Spleen (tissue), 11 donors: ENCODE results near the gene CPT1A. TPM values are rescaled to one million over a fixed set of nuclear protein-coding genes. Genes with fewer than 3 reads are reported as not detected.

Source experiments
- DNase-seq: peaks from one replicate; pipeline ENCODE4 v3.0.0-alpha.2; 2020
- H3K27ac ChIP-seq, 8 donors: fragments of 200-600 bp; sonication (generic) in 7 of 8; 1 replicate in 4 of 8; 2 replicates in 4 of 8; pipeline versions ENCODE4 v1.5.0 to v1.8.0; 2016 to 2021; ENCODE audit warnings: inconsistent platforms in 4 of 8, mild to moderate bottlenecking in 4 of 8, moderate library complexity in 1 of 8
- H3K27me3 ChIP-seq, 7 donors: fragments of 200-600 bp; sonication (generic) in 6 of 7; replicated peaks in 1 of 7; 1 replicate in 4 of 7; 2 replicates in 3 of 7; pipeline versions ENCODE4 v1.5.0 to v1.8.0; 2016 to 2021; ENCODE audit warnings: inconsistent platforms in 3 of 7, mild to moderate bottlenecking in 1 of 7
- H3K36me3 ChIP-seq, 6 donors: fragments of 200-600 bp; sonication (generic) in 5 of 6; 1 replicate in 4 of 6; 2 replicates in 2 of 6; pipeline versions ENCODE4 v1.5.0 to v1.8.0; 2016 to 2021; ENCODE audit warnings: inconsistent platforms in 2 of 6
- H3K4me1 ChIP-seq, 6 donors: fragments of 200-600 bp; sonication (generic) in 5 of 6; 1 replicate in 3 of 6; 2 replicates in 3 of 6; pipeline versions ENCODE4 v1.5.0 to v1.8.0; 2016 to 2021; ENCODE audit warnings: inconsistent platforms in 3 of 6
- H3K4me3 ChIP-seq, 8 donors: fragments of 200-600 bp; sonication (generic) in 7 of 8; 1 replicate in 4 of 8; 2 replicates in 4 of 8; pipeline versions ENCODE4 v1.5.0 to v1.8.0; 2016 to 2021; ENCODE audit warnings: inconsistent platforms in 4 of 8, mild to moderate bottlenecking in 4 of 8, moderate library complexity in 2 of 8
- H3K9me3 ChIP-seq, 8 donors: fragments of 200-600 bp; sonication (generic) in 7 of 8; 1 replicate in 4 of 8; 2 replicates in 4 of 8; pipeline versions ENCODE4 v1.5.0 to v1.8.0; 2016 to 2021; ENCODE audit warnings: inconsistent platforms in 4 of 8
- CTCF ChIP-seq, 11 experiments: fragments of 200-600 bp in 7 of 11; fragments of 450-650 bp in 4 of 11; sonication (generic) in 4 of 11; IDR thresholded peaks in 8 of 11; conservative IDR thresholded peaks in 3 of 11; 1 replicate in 7 of 11; 2 replicates in 4 of 11; pipeline versions ENCODE4 v1.4.0 to v1.8.0; 2016 to 2021; ENCODE audit warnings: antibody characterized with exemption in 11 of 11, inconsistent platforms in 4 of 11, mild to moderate bottlenecking in 1 of 11
- POLR2A ChIP-seq, 3 donors: fragments of 450-650 bp; IDR thresholded peaks; one replicate each; pipeline ENCODE4 v1.5.1; 2017; ENCODE audit warnings: antibody characterized with exemption in 3 of 3, mild to moderate bottlenecking in 1 of 3
- POLR2AphosphoS5 ChIP-seq, 3 donors: sonication (generic); formaldehyde crosslinking; IDR thresholded peaks; one replicate each; pipeline ENCODE4 v1.5.1; 2017; ENCODE audit warnings: antibody characterized with exemption in 3 of 3
- WGBS, 5 donors: extraction: QIAGEN DNeasy Blood & Tissue Kit in 3 of 5; methylation state at CpG; one replicate each; pipeline versions ENCODE4 v1.1.5 to v1.1.7; 2013 to 2018; 5-methylcytosine and 5-hydroxymethylcytosine counted together
- intact Hi-C: fragments of 100-400 bp; cut with DNase I; formaldehyde crosslinking; loops from one replicate; pipeline ENCODE4 v1.15.0; 2023; ENCODE audit warnings: low total_unique reads
- polyA plus RNA-seq, 3 donors: library from polyadenylated mRNA; stranded (reverse); fragments of 200-250 nt; gene quantifications; one replicate each; pipeline ENCODE4 v1.2.1, GENCODE V29; 2013
- total RNA-seq, 7 donors: library from RNA; depleted of rRNA in 3 of 7; stranded (reverse); fragments of >200 nt in 3 of 7; fragmentation: NEBNext Ultra II Directional in 4 of 7; extraction: Animal tissue kit (Norgen Biotek cat#: 25700) in 4 of 7; gene quantifications; one replicate each; pipeline versions ENCODE4 v1.1.0 to v1.2.1, GENCODE V29; 2016 to 2021
- donor health status: healthy with polysubstance abuse.
- donor health status: DM: no; HTN: no; CAD: no; lungs with moderate emphysema.
- donor health status: DM: no; HTN: no; CAD: no.
- donor health status: Bipolar disorder and iron deficiency.
- donor health status: healthy.
- donor health status: DM: no; HTN: no; CAD: no.
- donor health status: DM: yes; HTN: yes; CAD: no.

The CPT1A gene
- total and polyA plus RNA-seq, 10 donors = 6.7 to 118 (median 69.4) TPM

DNA sequence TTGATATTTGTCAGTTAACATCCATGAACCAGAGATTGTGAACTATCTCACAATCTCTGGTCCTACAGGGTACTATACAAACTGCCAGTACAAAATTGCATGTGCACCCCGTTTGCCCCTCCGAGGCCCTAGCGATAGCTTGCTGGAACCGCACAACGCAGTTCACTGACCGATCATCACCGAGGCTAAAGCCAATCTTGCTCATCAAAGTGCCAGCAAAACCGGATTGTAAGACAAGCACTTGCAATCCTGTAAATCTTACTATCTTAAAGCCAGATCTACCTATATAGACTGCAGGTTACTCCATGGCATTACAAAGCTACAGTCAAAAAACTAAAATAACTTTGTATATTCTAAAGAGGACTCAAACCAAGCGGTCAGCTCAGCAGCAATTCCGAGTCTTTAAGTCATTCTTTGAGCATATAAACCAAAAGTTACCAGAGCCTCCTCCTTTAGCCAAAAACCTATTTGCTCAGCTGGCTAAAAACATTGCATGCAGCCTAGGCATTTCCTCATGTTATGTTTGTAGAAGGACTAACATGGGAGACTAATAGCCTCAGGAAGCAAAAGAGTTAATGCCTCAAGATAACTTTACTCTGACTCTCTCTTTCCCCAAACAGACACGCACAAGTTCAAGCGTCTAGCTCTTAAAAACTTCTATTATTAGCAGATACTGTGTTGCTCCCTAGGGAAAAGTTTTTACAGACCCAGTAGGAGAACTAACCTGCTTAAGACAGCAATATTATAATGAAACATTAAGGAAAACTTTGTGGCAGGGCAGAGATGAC, 30.7 kb upstream of the CPT1A start:
- Histone ChIP-seq H3K4me3 (no peak overlapping the region), H3K27me3 (peaks cover 0 to 14% (median 0%) of the 10 kb centered on the region in 7 donors), H3K36me3 (no peaks in the 10 kb centered on the region), H3K9me3 (no peaks in the 10 kb centered on the region), H3K4me1 (peaks cover 0 to 18% (median 16%) of the 10 kb centered on the region in 6 donors), H3K27ac (no peak overlapping the region)
- 86 to 90% (median 87%) methylated on average over 12 of the region's 12 CpGs for WGBS, 5 donors
- intact Hi-C loops = no loop called here
- no peak for TF ChIP-seq POLR2AphosphoS5 (IDR thresholded peaks at IDR 0.05)
- no peak for TF ChIP-seq POLR2A (IDR thresholded peaks at IDR 0.05)
- TF ChIP-seq CTCF (IDR thresholded peaks at IDR 0.05 in 8 of 11, conservative IDR thresholded peaks at IDR 0.05 in 3 of 11) = no peak
- peak; percentile 6 for DNase-seq

DNA sequence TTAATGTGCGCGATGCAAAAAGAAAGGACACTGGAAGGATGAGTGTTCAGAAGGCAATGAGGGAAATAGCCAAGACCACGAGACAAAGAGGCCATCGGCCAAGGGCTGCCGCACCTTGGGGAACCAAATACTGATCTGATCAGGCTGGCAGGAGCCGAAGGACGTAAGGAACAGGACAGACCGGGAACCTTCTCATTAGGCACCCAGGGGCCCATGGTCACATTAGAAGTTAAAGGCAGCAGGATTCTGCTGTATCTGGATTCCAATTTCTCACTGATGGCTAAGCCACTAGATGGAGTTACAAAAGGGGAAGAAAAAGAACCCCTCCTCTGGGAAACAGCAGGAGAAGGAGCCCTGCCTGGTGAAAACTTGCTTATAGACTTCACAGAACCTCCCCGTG, 28.8 kb upstream of the CPT1A start:
- Histone ChIP-seq H3K36me3 (no peaks in the 10 kb centered on the region), H3K27me3 (peaks cover 0 to 14% (median 0%) of the 10 kb centered on the region in 7 donors), H3K9me3 (no peaks in the 10 kb centered on the region), H3K4me1 (peaks cover 0 to 18% (median 15%) of the 10 kb centered on the region in 6 donors), H3K27ac (no peak overlapping the region), H3K4me3 (peak overlapping the region; percentile 27 to 65 (median 37))
- 27 to 63% (median 58%) methylated on average over 9 of the region's 9 CpGs for WGBS, 5 donors
- peak; percentile 6 for DNase-seq
- intact Hi-C loops = no loop called here
- no peak for TF ChIP-seq POLR2A (IDR thresholded peaks at IDR 0.05)
- TF ChIP-seq CTCF (IDR thresholded peaks at IDR 0.05 in 8 of 11, conservative IDR thresholded peaks at IDR 0.05 in 3 of 11) = no peak
- TF ChIP-seq POLR2AphosphoS5 (IDR thresholded peaks at IDR 0.05) = no peak

DNA sequence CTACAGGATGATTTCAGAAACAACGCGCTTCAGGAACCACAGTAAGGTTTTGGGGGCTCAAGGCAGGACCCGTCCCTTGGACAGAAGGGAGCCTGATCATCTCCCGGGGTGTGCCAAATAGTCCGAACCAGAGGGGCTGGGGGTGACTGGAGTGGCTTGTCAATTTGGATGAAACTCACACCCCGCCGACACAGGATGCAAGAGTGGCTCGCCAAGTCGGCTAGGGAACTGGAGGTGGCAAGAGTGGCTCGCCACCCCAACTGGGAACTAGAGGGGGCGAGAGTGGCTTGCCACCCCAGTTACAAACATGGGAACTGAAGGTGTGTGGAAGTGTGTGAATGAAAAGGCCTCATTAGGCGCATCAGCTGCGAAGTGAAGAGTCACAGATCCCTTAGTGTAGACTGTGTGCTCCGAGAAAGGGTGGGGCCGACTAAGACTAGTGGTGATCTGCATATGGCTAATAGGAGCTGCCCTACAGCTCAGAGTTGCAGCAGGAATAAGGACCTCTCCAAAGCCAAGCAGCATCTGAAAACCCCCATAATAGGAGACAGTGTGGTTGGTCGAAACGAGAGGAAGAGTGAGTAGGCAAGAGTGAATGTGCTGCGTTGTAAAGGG, 26.6 kb upstream of the CPT1A start:
- 90 to 96% (median 93%) methylated on average over 18 of the region's 18 CpGs for WGBS, 5 donors
- Histone ChIP-seq H3K9me3 (peaks cover 0 to 12% (median 11%) of the 10 kb centered on the region in 8 donors), H3K4me3 (no peak overlapping the region), H3K27ac (no peak overlapping the region), H3K27me3 (peaks cover 0 to 14% (median 0%) of the 10 kb centered on the region in 7 donors), H3K4me1 (peaks cover 0 to 18% (median 15%) of the 10 kb centered on the region in 6 donors), H3K36me3 (no peaks in the 10 kb centered on the region)
- intact Hi-C loops = no loop called here
- TF ChIP-seq POLR2AphosphoS5 (IDR thresholded peaks at IDR 0.05) (no peak), CTCF (IDR thresholded peaks at IDR 0.05 in 8 of 11, conservative IDR thresholded peaks at IDR 0.05 in 3 of 11) (no peak), POLR2A (IDR thresholded peaks at IDR 0.05) (no peak)
- peak; percentile 34 for DNase-seq

GRCh38 chr11:68867066-68867465, 25.4 kb upstream of the CPT1A start:
- intact Hi-C loops = no loop called here
- 80 to 95% (median 84%) methylated on average over 6 of the region's 6 CpGs for WGBS, 5 donors
- Histone ChIP-seq H3K27me3 (peaks cover 0 to 14% (median 0%) of the 10 kb centered on the region in 7 donors), H3K27ac (no peak overlapping the region), H3K4me1 (peaks cover 0 to 18% (median 15%) of the 10 kb centered on the region in 6 donors), H3K36me3 (no peaks in the 10 kb centered on the region), H3K9me3 (peaks cover 0 to 16% (median 12%) of the 10 kb centered on the region in 8 donors), H3K4me3 (no peak overlapping the region)
- no peak for TF ChIP-seq POLR2A (IDR thresholded peaks at IDR 0.05)
- no peak for TF ChIP-seq CTCF (IDR thresholded peaks at IDR 0.05 in 8 of 11, conservative IDR thresholded peaks at IDR 0.05 in 3 of 11)
- no peak for TF ChIP-seq POLR2AphosphoS5 (IDR thresholded peaks at IDR 0.05)
- DNase-seq = peak; percentile 42
